PFSK-1 (cell line): ENCODE results near the gene SASH1.

Experiments used
- FOXP2 ChIP-seq: optimal IDR thresholded peaks from 2 replicates; pipeline ENCODE3; 2011; ENCODE audit warnings: borderline replicate concordance, control low read depth, inconsistent platforms; ENCODE audit not compliant: insufficient read depth; ENCODE audit errors: extremely low read length, extremely low read depth
- POLR2AphosphoS5 ChIP-seq: IDR thresholded peaks from 2 replicates; pipeline ENCODE4 v1.6.1; 2012; ENCODE audit warnings: low read depth, mild to moderate bottlenecking, control low read depth, low read length, moderate library complexity
- REST ChIP-seq, 2 experiments: IDR thresholded peaks; 2 replicates each; pipeline versions ENCODE4 v1.6.1 to v1.8.0; 2011 to 2012; ENCODE audit warnings: low read depth in 2 of 2, low read length in 2 of 2, control low read depth in 1 of 2, inconsistent platforms in 1 of 2, mild to moderate bottlenecking in 1 of 2, moderate library complexity in 1 of 2; ENCODE audit not compliant: insufficient read depth in 1 of 2
- SIN3A ChIP-seq: IDR thresholded peaks from 2 replicates; pipeline ENCODE4 v1.6.1; 2012; ENCODE audit warnings: mild to moderate bottlenecking, low read length, moderate library complexity, borderline replicate concordance; ENCODE audit not compliant: insufficient read depth
- TAF1 ChIP-seq: IDR thresholded peaks from 2 replicates; pipeline ENCODE4 v1.6.1; 2012; ENCODE audit warnings: low read length, control low read depth, borderline replicate concordance; ENCODE audit not compliant: insufficient read depth

The SASH1 gene

GRCh38 chr6:148578837-148579565 lies 236.4 kb downstream of the SASH1 start:
- TF ChIP-seq SIN3A (no peak), REST (IDR thresholded peaks at IDR 0.05; ENCODE audit: insufficient read depth in 1 of 2, low read depth in 2 of 2, low read length in 2 of 2) (no peak), TAF1 (no peak), FOXP2 (no peak), POLR2AphosphoS5 (no peak)

- TF ChIP-seq POLR2AphosphoS5, result no peak
- no peak for TF ChIP-seq SIN3A
These were observed 237.8 kb downstream of the SASH1 start for GRCh38 chr6:148580442-148580841.

- no peak for TF ChIP-seq SIN3A
- TF ChIP-seq FOXP2, result no peak
- no peak for TF ChIP-seq REST (IDR thresholded peaks at IDR 0.05; ENCODE audit: insufficient read depth in 1 of 2, low read depth in 2 of 2, low read length in 2 of 2)
- TF ChIP-seq POLR2AphosphoS5, result no peak
- no peak for TF ChIP-seq TAF1
These were observed 241.0 kb downstream of the SASH1 start for GRCh38 chr6:148583631-148584030.

GRCh38 chr6:148590883-148591282 lies 248.2 kb downstream of the SASH1 start:
- no peak for TF ChIP-seq TAF1
- TF ChIP-seq SIN3A, result no peak
- no peak for TF ChIP-seq POLR2AphosphoS5
- TF ChIP-seq REST (IDR thresholded peaks at IDR 0.05; ENCODE audit: insufficient read depth in 1 of 2, low read depth in 2 of 2, low read length in 2 of 2), result no peak
- no peak for TF ChIP-seq FOXP2

- no peak for TF ChIP-seq REST (IDR thresholded peaks at IDR 0.05; ENCODE audit: insufficient read depth in 1 of 2, low read depth in 2 of 2, low read length in 2 of 2)
- no peak for TF ChIP-seq TAF1
- TF ChIP-seq SIN3A, result no peak
- no peak for TF ChIP-seq POLR2AphosphoS5
- no peak for TF ChIP-seq FOXP2
These were observed 249.0 kb downstream of the SASH1 start for GRCh38 chr6:148591656-148592055.
